H1 (cell line): ENCODE results near the gene KLK1. TPM values are rescaled to one million over a fixed set of nuclear protein-coding genes. Genes with fewer than 3 reads are reported as not detected.
A peak's percentile ranks its signal among the peaks of the same experiment; 100 is the strongest.

Source experiments
- CTCF ChIA-PET: fragments of 300-600 bp; sonication (Branson Sonifier 250); formaldehyde crosslinking; loops from one replicate; lab custom pipeline; 2021; ENCODE audit not compliant: partially characterized antibody; lab: Charles Lee
- POLR2A ChIA-PET: fragments of 300-600 bp; sonication (Branson Sonifier 250); formaldehyde crosslinking; loops from one replicate; lab custom pipeline; 2021; ENCODE audit warnings: inconsistent platforms; ENCODE audit not compliant: partially characterized antibody; lab: Charles Lee
- DNase-seq, 2 experiments: peaks; one replicate each; pipeline versions ENCODE4 v3.0.0 to v3.0.0-alpha.2; 2010 to 2022; ENCODE audit warnings: low spot score in 2 of 2, low read depth in 1 of 2, mixed read lengths in 1 of 2
- FAIRE-seq: peaks from 2 replicates; lab custom pipeline; 2011; peaks lifted over from hg19 to GRCh38; lab: Jason Lieb, UNC
- H2AFZ ChIP-seq: 2 replicates; pipeline ENCODE4 v1.8.1; 2012; ENCODE audit warnings: low read length, inconsistent platforms
- H2AK5ac ChIP-seq: 2 replicates; pipeline ENCODE4 v1.6.1; 2013; ENCODE audit warnings: low read depth, low read length
- H2BK120ac ChIP-seq: replicated peaks from 2 replicates; pipeline ENCODE3; 2013; ENCODE audit warnings: low read depth, low read length, inconsistent platforms
- H2BK12ac ChIP-seq: 2 replicates; pipeline ENCODE4 v1.6.1; 2013; ENCODE audit warnings: low read depth, low read length
- H2BK15ac ChIP-seq: 2 replicates; pipeline ENCODE4 v1.6.1; 2013; ENCODE audit warnings: low read length
- H2BK20ac ChIP-seq: 2 replicates; pipeline ENCODE4 v1.6.1; 2013; ENCODE audit warnings: low read length
- H2BK5ac ChIP-seq: 2 replicates; pipeline ENCODE4 v1.6.1; 2013; ENCODE audit warnings: low read depth, low read length
- H3K14ac ChIP-seq: 2 replicates; pipeline ENCODE4 v1.6.1; 2013; ENCODE audit warnings: inconsistent platforms; ENCODE audit not compliant: insufficient read length
- H3K18ac ChIP-seq: 2 replicates; pipeline ENCODE4 v1.6.1; 2013; ENCODE audit warnings: low read length; ENCODE audit errors: extremely low read depth
- H3K23ac ChIP-seq: 2 replicates; pipeline ENCODE4 v1.6.1; 2013; ENCODE audit warnings: inconsistent platforms; ENCODE audit not compliant: insufficient read length
- H3K23me2 ChIP-seq: 2 replicates; pipeline ENCODE4 v1.6.1; 2013; ENCODE audit warnings: low read depth, low read length
- H3K27ac ChIP-seq: 2 replicates; pipeline ENCODE4 v1.6.1; 2011; ENCODE audit warnings: low read depth, low read length, inconsistent platforms
- H3K27me3 ChIP-seq, 4 experiments: replicated peaks in 1 of 4; 1 replicate in 1 of 4; 2 replicates in 3 of 4; pipeline versions ENCODE4 v1.6.1 to v1.8.1; 2011 to 2013; ENCODE audit warnings: low read length in 3 of 4, mild to moderate bottlenecking in 3 of 4, inconsistent platforms in 2 of 4, mixed read lengths in 2 of 4, moderate library complexity in 1 of 4; ENCODE audit not compliant: control insufficient read depth in 3 of 4, insufficient read depth in 3 of 4; ENCODE audit errors: extremely low read depth in 1 of 4
- H3K36me3 ChIP-seq, 4 experiments: 2 replicates each; pipeline versions ENCODE4 v1.6.1 to v1.8.1; 2011 to 2013; ENCODE audit warnings: mild to moderate bottlenecking in 4 of 4, low read length in 3 of 4, moderate library complexity in 2 of 4, control low read depth in 1 of 4, inconsistent platforms in 1 of 4; ENCODE audit not compliant: insufficient read depth in 4 of 4, control insufficient read depth in 2 of 4
- H3K4ac ChIP-seq: replicated peaks from 2 replicates; pipeline ENCODE3; 2013; ENCODE audit warnings: low read length, low read depth, mixed read lengths, inconsistent platforms; ENCODE audit not compliant: insufficient read length
- H3K4me1 ChIP-seq, 4 experiments: replicated peaks in 1 of 4; 1 replicate in 1 of 4; 2 replicates in 3 of 4; pipeline versions ENCODE4 v1.6.1 to v1.8.1; 2011 to 2013; ENCODE audit warnings: low read length in 3 of 4, inconsistent platforms in 2 of 4, mixed read lengths in 1 of 4; ENCODE audit not compliant: insufficient read depth in 4 of 4, control insufficient read depth in 3 of 4
- H3K4me2 ChIP-seq, 2 experiments: 2 replicates each; pipeline versions ENCODE4 v1.6.1 to v1.8.1; 2011 to 2013; ENCODE audit warnings: low read depth in 2 of 2, low read length in 2 of 2, control low read depth in 1 of 2, inconsistent platforms in 1 of 2, mild to moderate bottlenecking in 1 of 2; ENCODE audit not compliant: insufficient read depth in 1 of 2
- H3K4me3 ChIP-seq, 4 experiments: fragments of 200-600, 300-600 bp in 1 of 4; sonication (generic), shearing (Covaris generic), sonication (Bioruptor Twin) in 1 of 4; 2 replicates each; pipeline versions ENCODE4 v1.5.1 to v1.8.1; 2011 to 2016; ENCODE audit warnings: low read length in 4 of 4, low read depth in 3 of 4, control low read depth in 2 of 4, inconsistent platforms in 2 of 4, mild to moderate bottlenecking in 2 of 4, mixed read lengths in 1 of 4, moderate library complexity in 1 of 4; ENCODE audit not compliant: insufficient read depth in 2 of 4; ENCODE audit errors: extremely low read depth in 1 of 4
- H3K56ac ChIP-seq: replicated peaks from 2 replicates; pipeline ENCODE3; 2013; ENCODE audit warnings: low read depth, mild to moderate bottlenecking, mixed read lengths, low read length, inconsistent platforms; ENCODE audit not compliant: insufficient read length
- H3K79me1 ChIP-seq: 2 replicates; pipeline ENCODE4 v1.6.1; 2013; ENCODE audit warnings: low read depth, low read length, control low read depth
- H3K79me2 ChIP-seq, 2 experiments: 2 replicates each; pipeline versions ENCODE4 v1.6.1 to v1.8.1; 2012 to 2013; ENCODE audit warnings: low read length in 2 of 2, mild to moderate bottlenecking in 2 of 2, inconsistent platforms in 1 of 2; ENCODE audit not compliant: insufficient read depth in 2 of 2, control insufficient read depth in 1 of 2
- H3K9ac ChIP-seq, 4 experiments: replicated peaks in 1 of 4; 1 replicate in 1 of 4; 2 replicates in 3 of 4; pipeline versions ENCODE4 v1.6.1 to v1.8.1; 2011 to 2013; ENCODE audit warnings: low read depth in 3 of 4, low read length in 3 of 4, control low read depth in 2 of 4, mild to moderate bottlenecking in 2 of 4, moderate library complexity in 2 of 4, inconsistent platforms in 1 of 4; ENCODE audit errors: extremely low read depth in 1 of 4
- H3K9me3 ChIP-seq, 2 experiments: 2 replicates each; pipeline versions ENCODE4 v1.6.1 to v1.8.1; 2012 to 2013; ENCODE audit warnings: mild to moderate bottlenecking in 2 of 2, moderate library complexity in 2 of 2, control low read depth in 1 of 2, inconsistent platforms in 1 of 2, low read depth in 1 of 2, low read length in 1 of 2, mixed read lengths in 1 of 2; ENCODE audit not compliant: insufficient read depth in 2 of 2
- H4K20me1 ChIP-seq, 2 experiments: replicated peaks in 1 of 2; 2 replicates each; pipeline versions ENCODE3 to v1.8.1; 2011 to 2013; ENCODE audit warnings: inconsistent platforms in 2 of 2, low read length in 2 of 2, mild to moderate bottlenecking in 1 of 2; ENCODE audit not compliant: insufficient read depth in 2 of 2, control insufficient read depth in 1 of 2
- H4K5ac ChIP-seq: 2 replicates; pipeline ENCODE4 v1.6.1; 2013; ENCODE audit warnings: low read length, low read depth, mixed read lengths, inconsistent platforms; ENCODE audit not compliant: insufficient read length
- H4K8ac ChIP-seq: 2 replicates; pipeline ENCODE4 v1.8.0; 2013; ENCODE audit warnings: mild to moderate bottlenecking, moderate library complexity, low read length, inconsistent platforms; ENCODE audit not compliant: insufficient read depth; ENCODE audit errors: extremely low read depth
- H4K91ac ChIP-seq: replicated peaks from 2 replicates; pipeline ENCODE3; 2013; ENCODE audit warnings: low read length, mixed read lengths, inconsistent platforms; ENCODE audit not compliant: insufficient read length
- ASH2L ChIP-seq: fragments of 200-600, 300-600 bp; sonication (generic); IDR thresholded peaks from one replicate; pipeline ENCODE4 v1.7.1; 2017; ENCODE audit warnings: low read length
- BACH1 ChIP-seq: IDR thresholded peaks from 2 replicates; pipeline ENCODE4 v1.6.1; 2012; ENCODE audit warnings: low read length, improper control_type of control experiment
- NANOG ChIP-seq: IDR thresholded peaks from 2 replicates; pipeline ENCODE4 v1.6.1; 2011; ENCODE audit warnings: low read length, low read depth, mild to moderate bottlenecking, inconsistent platforms; ENCODE audit not compliant: insufficient read depth, poor library complexity, severe bottlenecking
- WGBS, 2 experiments: shearing (Covaris generic) in 1 of 2; methylation state at CpG; one replicate each; pipeline versions ENCODE4 v1.1.6 to v1.1.7; 2013 to 2015; ENCODE audit warnings: low lambda C conversion rate in 2 of 2, mixed read lengths in 2 of 2, inconsistent platforms in 1 of 2, low coverage in 1 of 2, missing lambda C conversion rate in 1 of 2; ENCODE audit not compliant: insufficient replicate concordance in 2 of 2, insufficient coverage in 1 of 2, insufficient read length in 1 of 2; ENCODE audit errors: extremely low coverage in 1 of 2, missing lambda C conversion rate in 1 of 2; 5-methylcytosine and 5-hydroxymethylcytosine counted together
- polyA plus RNA-seq, 7 experiments: library from polyadenylated mRNA; depleted of rRNA in 3 of 7; stranded (reverse) in 5 of 7; unstranded in 2 of 7; fragments of >200 nt in 5 of 7; fragments of 200-250 nt in 2 of 7; gene quantifications; 1 replicate in 5 of 7; 2 replicates in 1 of 7; 4 replicates in 1 of 7; pipeline versions ENCODE4 v1.2.1 to v1.2.3, GENCODE V29; 2011 to 2013; ENCODE audit warnings: missing spikeins in 2 of 7, mixed read lengths in 2 of 7
- total RNA-seq: library from RNA; stranded (reverse); fragmentation: NEBNext Ultra II Directional; extraction: Animal tissue kit (Norgen Biotek cat#: 25700); gene quantifications from 2 replicates; pipeline ENCODE4 v1.2.1, GENCODE V29; 2021

KLK1 gene
- total and polyA plus RNA-seq, 2 of the 8 experiments (the other 6 are each of a cell fraction or from before 2014, with no cell fraction given) = 3.4 to 4.0 TPM

GRCh38 chr19:50777830-50778303 is 45.7 kb downstream of the KLK1 start:
- Histone ChIP-seq H3K79me1 (no peaks in the 10 kb centered on the region), H2BK20ac (no peak overlapping the region), H3K9ac (no peak overlapping the region), H2BK12ac (peak overlapping the region; percentile 50; the same call in 1 of the 2 replicates), H3K9me3 (no peaks in the 10 kb centered on the region), H3K79me2 (no peaks in the 10 kb centered on the region), H3K56ac (no peak overlapping the region), H3K27me3 (peaks cover 3 to 53% (median 35%) of the 10 kb centered on the region in 4 experiments), H4K91ac (no peak overlapping the region), H3K4ac (no peak overlapping the region), H3K14ac (no peak overlapping the region), H4K8ac (no peak overlapping the region), H3K23ac (no peak overlapping the region), H3K4me3 (peak overlapping the region in 1 of 4 experiments; percentile 47; a peak in 3 of 8 replicates), H3K36me3 (no peaks in the 10 kb centered on the region), H3K18ac (no peak overlapping the region; the same call in 1 of the 2 replicates), H3K4me1 (peaks cover 2 to 7% (median 4%) of the 10 kb centered on the region in 4 experiments; a peak in 5 of 7 replicates), H2AK5ac (no peak overlapping the region), H2BK15ac (no peak overlapping the region), H3K4me2 (peak overlapping the region; percentile 61 to 62), H2AFZ (no peak overlapping the region), H4K20me1 (peaks cover 0 to 2% of the 10 kb centered on the region in 2 experiments), H2BK120ac (no peak overlapping the region), H3K23me2 (peaks cover 4% of the 10 kb centered on the region; the same call in 1 of the 2 replicates), H2BK5ac (no peak overlapping the region), H4K5ac (no peak overlapping the region), H3K27ac (no peak overlapping the region)
- CTCF ChIA-PET = interaction anchor here (0.6 to 10.2 kb wide), 14 partner anchors 51 to 291 kb away, joined by 3 to 170 read pairs (median 5); partner anchors contain the start of genes CLEC11A and SHANK1
- TF ChIP-seq BACH1 (no peak; the same call in 1 of the 2 replicates), NANOG (peak; percentile 48), ASH2L (peak; percentile 42)
- 5% methylated on average over 27 of the region's 30 CpGs; no CpG with 5 or more reads in 1 of the 2 experiments for WGBS, 2 experiments
- POLR2A ChIA-PET = interaction anchor here (0.9 to 9.7 kb wide), 5 partner anchors 11 to 200 kb away, joined by 3 to 110 read pairs (median 4); partner anchors contain the start of gene ACP4
- DNase-seq (no peak), FAIRE-seq (no peak)
